Left ventricle myocardium inferior (tissue), 1 donor: Measurements from ENCODE around the gene MAPKAPK2. TPM values are rescaled to one million over a fixed set of nuclear protein-coding genes. Genes with fewer than 3 reads are reported as not detected.

Experiments used
- DNase-seq: peaks from one replicate; pipeline ENCODE4 v3.0.0-alpha.2; 2020
- H3K27ac ChIP-seq: fragments of 200-600 bp; replicated peaks from 2 replicates; pipeline ENCODE4 v1.8.0; 2021
- H3K27me3 ChIP-seq: fragments of 200-600 bp; 2 replicates; pipeline ENCODE4 v1.8.0; 2021; ENCODE audit warnings: low read depth
- H3K36me3 ChIP-seq: fragments of 200-600 bp; 2 replicates; pipeline ENCODE4 v1.8.0; 2021
- H3K4me1 ChIP-seq: fragments of 200-600 bp; 2 replicates; pipeline ENCODE4 v1.8.0; 2021
- H3K4me3 ChIP-seq: fragments of 200-600 bp; 2 replicates; pipeline ENCODE4 v1.8.0; 2021; ENCODE audit warnings: mild to moderate bottlenecking, moderate library complexity
- H3K9me3 ChIP-seq: fragments of 200-600 bp; replicated peaks from 2 replicates; pipeline ENCODE4 v1.8.0; 2021
- CTCF ChIP-seq: fragments of 200-600 bp; IDR thresholded peaks from 2 replicates; pipeline ENCODE4 v1.8.0; 2021; ENCODE audit warnings: antibody characterized with exemption, mild to moderate bottlenecking, borderline replicate concordance
- intact Hi-C: fragments of 100-400 bp; cut with micrococcal nuclease; formaldehyde crosslinking; loops from one replicate; pipeline ENCODE4 v1.11.0; 2022
- total RNA-seq: library from RNA; stranded (reverse); fragmentation: NEBNext Ultra II Directional; extraction: Animal tissue kit (Norgen Biotek cat#: 25700); gene quantifications from one replicate; pipeline ENCODE4 v1.2.1, GENCODE V29; 2021
- donor health status: DM: no; HTN: yes; CAD: no; lungs with severe emphysema.

MAPKAPK2 gene
- total RNA-seq, 1 donor from 2014 or later, result 215 TPM

- no peak for TF ChIP-seq CTCF
- Histone ChIP-seq H3K4me3 (no peak overlapping the region), H3K9me3 (no peaks in the 10 kb centered on the region), H3K4me1 (peaks cover 98% of the 10 kb centered on the region), H3K27me3 (no peaks in the 10 kb centered on the region), H3K36me3 (no peaks in the 10 kb centered on the region), H3K27ac (peak overlapping the region; percentile 83)
- intact Hi-C loops, result no loop called here
- no peak for DNase-seq
Measured at GRCh38 chr1:206708882-206709281, 24.2 kb downstream of the MAPKAPK2 start.

GRCh38 chr1:206709322-206709721 is 24.6 kb downstream of the MAPKAPK2 start:
- no peak for DNase-seq
- Histone ChIP-seq H3K27ac (peak overlapping the region; percentile 83), H3K9me3 (no peaks in the 10 kb centered on the region), H3K36me3 (no peaks in the 10 kb centered on the region), H3K4me3 (no peak overlapping the region), H3K27me3 (no peaks in the 10 kb centered on the region), H3K4me1 (peaks cover 98% of the 10 kb centered on the region)
- no peak for TF ChIP-seq CTCF
- intact Hi-C loops, result no loop called here

- H3K4me3 ChIP-seq, result no peak overlapping the region
- TF ChIP-seq CTCF, result no peak
- intact Hi-C loops, result no loop called here
- no peak for DNase-seq
- peak overlapping the region; percentile 83 for H3K27ac ChIP-seq
- no peaks in the 10 kb centered on the region for H3K9me3 ChIP-seq
- no peaks in the 10 kb centered on the region for H3K36me3 ChIP-seq
- H3K27me3 ChIP-seq, result no peaks in the 10 kb centered on the region
- peaks cover 98% of the 10 kb centered on the region for H3K4me1 ChIP-seq
Measured at GRCh38 chr1:206709772-206710459, 25.2 kb downstream of the MAPKAPK2 start.

- Histone ChIP-seq H3K36me3 (no peaks in the 10 kb centered on the region), H3K4me1 (peaks cover 98% of the 10 kb centered on the region), H3K9me3 (no peaks in the 10 kb centered on the region), H3K27ac (peak overlapping the region; percentile 83), H3K4me3 (no peak overlapping the region), H3K27me3 (no peaks in the 10 kb centered on the region)
- intact Hi-C loops, result no loop called here
- no peak for DNase-seq
- TF ChIP-seq CTCF, result no peak
Measured at GRCh38 chr1:206710460-206710823, 25.7 kb downstream of the MAPKAPK2 start.

GRCh38 chr1:206713070-206713469 is 28.4 kb downstream of the MAPKAPK2 start:
- no peak for TF ChIP-seq CTCF
- H3K4me1 ChIP-seq, result peaks cover 98% of the 10 kb centered on the region
- DNase-seq, result no peak
- intact Hi-C loops, result no loop called here
- H3K27me3 ChIP-seq, result no peaks in the 10 kb centered on the region
- H3K36me3 ChIP-seq, result no peaks in the 10 kb centered on the region
- H3K27ac ChIP-seq, result peak overlapping the region; percentile 71
- no peaks in the 10 kb centered on the region for H3K9me3 ChIP-seq
- no peak overlapping the region for H3K4me3 ChIP-seq
